GM19025 (cell line): ENCODE data around the gene DELE1.

ENCODE experiments used
- ATAC-seq: cut with Tn5 transposase; IDR thresholded peaks from one replicate; pipeline ENCODE4 v1.9.1; 2021; ENCODE audit warnings: mild to moderate bottlenecking, low read depth, moderate library complexity; ENCODE audit not compliant: unreplicated experiment

DELE1 gene

GRCh38 chr5:141976176-141976575 is 52.5 kb downstream of the DELE1 start:
- no peak for ATAC-seq

- ATAC-seq, result no peak
Measured at GRCh38 chr5:141978389-141978788, 54.7 kb downstream of the DELE1 start.

GRCh38 chr5:141982626-141983025 is 59.0 kb downstream of the DELE1 start:
- no peak for ATAC-seq

GRCh38 chr5:141986072-141986471 is 62.4 kb downstream of the DELE1 start:
- no peak for ATAC-seq

GRCh38 chr5:141989720-141990119 is 66.0 kb downstream of the DELE1 start:
- ATAC-seq, result no peak
